Suprapubic skin (tissue), 4 donors: ENCODE measurements around the gene CNOT1. TPM values are rescaled to one million over a fixed set of nuclear protein-coding genes. Genes with fewer than 3 reads are reported as not detected.
"Not testable (repeated sequence)": the region's sequence is repeated elsewhere in the genome, so short reads cannot be mapped to it uniquely, and the experiment has no call there.

Experiments
- DNase-seq, 2 donors: peaks; one replicate each; pipeline ENCODE4 v3.0.0-alpha.2; 2019; ENCODE audit warnings: low spot score in 2 of 2
- H3K27ac ChIP-seq: fragments of 200-600 bp; sonication (generic); one replicate; pipeline ENCODE4 v1.5.1; 2019
- H3K27me3 ChIP-seq: fragments of 200-600 bp; sonication (generic); one replicate; pipeline ENCODE4 v1.5.1; 2019
- H3K36me3 ChIP-seq: fragments of 200-600 bp; sonication (generic); one replicate; pipeline ENCODE4 v1.5.1; 2019
- H3K4me1 ChIP-seq: fragments of 200-600 bp; sonication (generic); one replicate; pipeline ENCODE4 v1.5.1; 2019
- H3K4me3 ChIP-seq: fragments of 200-600 bp; sonication (generic); one replicate; pipeline ENCODE4 v1.5.1; 2019; ENCODE audit warnings: mild to moderate bottlenecking
- H3K9me3 ChIP-seq: fragments of 200-600 bp; sonication (generic); one replicate; pipeline ENCODE4 v1.5.1; 2019
- CTCF ChIP-seq, 2 donors: fragments of 200-600 bp in 1 of 2; fragments of 450-650 bp in 1 of 2; sonication (generic) in 1 of 2; IDR thresholded peaks; one replicate each; pipeline ENCODE4 v1.5.1; 2016 to 2019; ENCODE audit warnings: antibody characterized with exemption in 2 of 2, mild to moderate bottlenecking in 1 of 2, moderate library complexity in 1 of 2
- EP300 ChIP-seq: sonication (generic); formaldehyde crosslinking; IDR thresholded peaks from one replicate; pipeline ENCODE4 v1.6.1; 2017; ENCODE audit warnings: antibody characterized with exemption
- POLR2A ChIP-seq, 2 donors: fragments of 450-650 bp; IDR thresholded peaks; one replicate each; pipeline ENCODE4 v1.6.1; 2017; ENCODE audit warnings: antibody characterized with exemption in 2 of 2, mild to moderate bottlenecking in 2 of 2, moderate library complexity in 2 of 2
- POLR2AphosphoS5 ChIP-seq, 3 donors: sonication (generic); formaldehyde crosslinking; IDR thresholded peaks; one replicate each; pipeline ENCODE4 v1.6.1; 2017; ENCODE audit warnings: antibody characterized with exemption in 3 of 3
- WGBS: methylation state at CpG from one replicate; pipeline ENCODE4 v1.1.5; 2018; 5-methylcytosine and 5-hydroxymethylcytosine counted together
- total RNA-seq, 4 donors: library from RNA; depleted of rRNA; stranded (reverse); fragments of >200 nt; gene quantifications; one replicate each; pipeline ENCODE4 v1.1.0, GENCODE V29; 2016

Gene CNOT1
- total RNA-seq, 4 donors from 2014 or later, result 94.8 to 238 (median 143) TPM

GRCh38 chr16:58493756-58494431, 135.7 kb downstream of the CNOT1 start:
- H3K27ac ChIP-seq, result no peak overlapping the region
- WGBS, result 91% methylated on average over 13 of the region's 20 CpGs
- no peaks in the 10 kb centered on the region for H3K4me1 ChIP-seq
- no peaks in the 10 kb centered on the region for H3K27me3 ChIP-seq
- no peak overlapping the region for H3K4me3 ChIP-seq
- H3K9me3 ChIP-seq, result no peaks in the 10 kb centered on the region
- TF ChIP-seq POLR2A (IDR thresholded peaks at IDR 0.05) (no peak), POLR2AphosphoS5 (IDR thresholded peaks at IDR 0.05) (no peak), EP300 (no peak)
- no peaks in the 10 kb centered on the region for H3K36me3 ChIP-seq
- peak in 1 of 2 donors; percentile 48 for DNase-seq

DNA sequence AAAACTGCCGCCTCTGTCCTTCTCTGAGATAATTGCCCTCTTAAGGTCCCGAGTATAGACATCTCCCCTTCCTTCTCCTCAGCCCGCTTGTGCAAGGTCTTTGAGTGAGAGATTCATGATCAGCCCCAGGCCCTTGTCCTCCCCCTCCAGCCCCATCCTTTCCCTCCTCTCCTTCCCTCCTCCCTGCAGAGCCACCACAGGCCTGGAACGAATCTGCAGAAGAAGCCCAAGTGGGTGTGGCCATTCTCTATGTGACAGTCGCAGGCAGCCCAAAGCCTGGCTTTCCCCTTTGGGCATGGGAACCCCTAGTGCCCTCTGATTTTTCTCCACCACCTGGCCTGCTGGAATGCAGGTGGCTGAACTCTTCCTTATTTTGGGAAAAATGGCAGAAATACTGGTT, 136.9 kb downstream of the CNOT1 start:
- H3K27ac ChIP-seq, result no peak overlapping the region
- TF ChIP-seq EP300 (no peak), CTCF (IDR thresholded peaks at IDR 0.05) (no peak), POLR2A (IDR thresholded peaks at IDR 0.05) (no peak), POLR2AphosphoS5 (IDR thresholded peaks at IDR 0.05) (no peak)
- WGBS, result 44% methylated on average over 5 of the region's 5 CpGs
- no peaks in the 10 kb centered on the region for H3K27me3 ChIP-seq
- DNase-seq, result no peak
- no peaks in the 10 kb centered on the region for H3K36me3 ChIP-seq
- peaks cover 2% of the 10 kb centered on the region for H3K4me1 ChIP-seq
- no peak overlapping the region for H3K4me3 ChIP-seq
- no peaks in the 10 kb centered on the region for H3K9me3 ChIP-seq

DNA sequence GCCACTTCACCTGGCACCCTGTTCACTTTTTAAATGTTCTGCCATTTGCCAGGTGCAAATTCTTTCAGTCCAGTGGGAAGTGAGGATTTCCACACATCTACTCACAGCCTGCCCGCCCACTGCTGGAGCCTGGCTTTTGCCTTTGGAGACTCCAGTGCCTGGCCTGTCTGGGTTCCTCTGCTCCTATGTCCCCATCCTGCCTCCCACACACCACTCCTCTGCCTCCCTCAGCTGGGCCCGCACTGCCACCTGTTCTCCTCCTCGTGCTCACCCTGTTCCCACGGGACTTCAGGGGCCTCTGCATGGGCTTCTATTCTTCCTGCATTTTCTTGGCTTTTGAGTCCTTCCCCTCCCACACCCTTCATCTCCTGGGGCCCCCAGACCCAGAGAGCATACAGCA, 137.6 kb downstream of the CNOT1 start:
- Histone ChIP-seq H3K9me3 (no peaks in the 10 kb centered on the region), H3K4me3 (no peak overlapping the region), H3K27me3 (no peaks in the 10 kb centered on the region), H3K36me3 (no peaks in the 10 kb centered on the region), H3K4me1 (peaks cover 7% of the 10 kb centered on the region), H3K27ac (no peak overlapping the region)
- peak in 1 of 2 donors; percentile 29 for DNase-seq
- 78% methylated on average over 4 of the region's 4 CpGs for WGBS
- TF ChIP-seq POLR2AphosphoS5 (IDR thresholded peaks at IDR 0.05) (no peak), EP300 (no peak), CTCF (IDR thresholded peaks at IDR 0.05) (no peak), POLR2A (IDR thresholded peaks at IDR 0.05) (no peak)

DNA sequence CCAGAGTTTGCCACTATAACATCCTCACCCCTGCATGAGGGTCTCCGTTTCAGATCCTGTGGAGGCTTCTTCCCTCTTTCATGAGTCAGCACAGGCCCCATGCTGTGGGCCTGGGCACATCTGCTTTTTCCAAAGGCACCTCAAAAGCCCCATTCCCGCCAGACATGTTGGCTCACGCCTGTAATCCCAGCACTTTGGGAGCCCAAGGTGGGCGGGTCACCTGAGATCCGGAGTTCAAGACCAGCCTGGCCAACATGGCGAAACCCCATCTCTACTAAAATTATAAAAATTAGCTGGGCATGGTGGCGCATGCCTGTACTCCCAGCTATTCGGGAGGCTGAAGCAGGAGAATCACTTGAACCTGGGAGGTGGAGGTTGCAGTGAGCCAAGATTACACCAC, 139.1 kb downstream of the CNOT1 start:
- not testable (repeated sequence) for DNase-seq
- WGBS, result 92% methylated on average over 8 of the region's 8 CpGs

DNA sequence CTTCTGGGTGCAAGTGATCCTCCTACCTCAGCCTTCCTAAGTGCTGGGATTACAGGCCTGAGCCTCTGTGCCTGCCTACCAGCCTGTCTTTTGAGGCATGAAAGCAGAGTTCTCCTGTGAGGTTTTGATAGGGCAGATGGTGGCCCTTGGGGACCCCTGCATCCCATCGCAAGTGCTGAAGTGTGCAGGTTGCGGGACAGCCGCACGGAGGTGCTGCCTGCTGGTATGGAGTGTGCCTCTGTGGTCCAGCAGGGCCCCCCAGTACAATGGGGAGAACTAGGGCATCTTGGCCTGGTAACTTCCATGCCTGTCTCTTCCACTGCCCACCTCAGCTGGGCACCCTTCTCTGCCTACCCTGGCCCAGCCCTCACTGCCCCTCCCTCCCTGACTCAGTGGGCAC, 139.6 kb downstream of the CNOT1 start:
- H3K27me3 ChIP-seq, result no peaks in the 10 kb centered on the region
- H3K27ac ChIP-seq, result no peak overlapping the region
- H3K36me3 ChIP-seq, result no peaks in the 10 kb centered on the region
- no peaks in the 10 kb centered on the region for H3K9me3 ChIP-seq
- peaks cover 7% of the 10 kb centered on the region for H3K4me1 ChIP-seq
- TF ChIP-seq POLR2AphosphoS5 (IDR thresholded peaks at IDR 0.05), result no peak
- no peak for TF ChIP-seq POLR2A (IDR thresholded peaks at IDR 0.05)
- TF ChIP-seq EP300, result no peak
- no peak for TF ChIP-seq CTCF (IDR thresholded peaks at IDR 0.05)
- no peak for DNase-seq
- 100% methylated on average over 4 of the region's 4 CpGs for WGBS
- H3K4me3 ChIP-seq, result no peak overlapping the region

More for the DNA sequence above, 139.1 kb downstream of the CNOT1 start:
- H3K4me1 ChIP-seq, H3K36me3 ChIP-seq, H3K27ac ChIP-seq, H3K4me3 ChIP-seq, H3K9me3 ChIP-seq, H3K27me3 ChIP-seq: not testable (repeated sequence)

DNA sequence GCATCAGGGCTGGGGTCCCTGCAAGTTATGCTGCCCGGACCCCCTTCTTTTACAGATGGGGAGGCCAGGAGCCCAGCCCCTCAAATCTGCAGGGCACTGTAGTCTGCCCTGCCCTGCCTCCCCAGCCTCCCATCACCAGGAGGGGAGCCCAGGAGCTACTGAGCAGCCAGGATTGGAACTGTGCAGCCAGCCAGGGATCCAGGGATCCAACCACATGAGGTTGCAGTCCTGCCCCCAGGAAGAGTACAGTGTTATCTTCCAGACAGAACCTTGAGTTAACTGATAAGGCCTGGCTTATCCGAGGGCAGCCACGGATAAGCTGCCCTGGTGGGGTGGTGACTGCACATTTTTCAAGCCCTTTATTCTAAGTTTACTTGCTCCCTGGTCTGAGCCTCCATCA, 141.1 kb downstream of the CNOT1 start:
- Histone ChIP-seq H3K9me3 (no peaks in the 10 kb centered on the region), H3K27ac (no peak overlapping the region), H3K27me3 (no peaks in the 10 kb centered on the region), H3K4me3 (no peak overlapping the region), H3K36me3 (no peaks in the 10 kb centered on the region), H3K4me1 (peaks cover 7% of the 10 kb centered on the region)
- TF ChIP-seq EP300 (no peak), CTCF (IDR thresholded peaks at IDR 0.05) (no peak), POLR2A (IDR thresholded peaks at IDR 0.05) (no peak), POLR2AphosphoS5 (IDR thresholded peaks at IDR 0.05) (no peak)
- DNase-seq, result no peak
- 82% methylated on average over 2 of the region's 3 CpGs for WGBS
